ENCODE data around the gene TK2.

The TK2 gene

GRCh38 chr16:66538910-66539309, 11.0 kb downstream of the TK2 start:
- no peak for TF ChIP-seq CTCF (IDR thresholded peaks at IDR 0.05; ENCODE audit: borderline replicate concordance, insufficient read depth, low read depth, low read length)
- H3K4me3 ChIP-seq (ENCODE audit: low read depth, low read length) = no peak overlapping the region

GRCh38 chr16:66537236-66537635, 12.7 kb downstream of the TK2 start:
- no peak overlapping the region for H3K4me3 ChIP-seq (ENCODE audit: low read depth, low read length)
- TF ChIP-seq CTCF (IDR thresholded peaks at IDR 0.05; ENCODE audit: borderline replicate concordance, insufficient read depth, low read depth, low read length) = no peak

GRCh38 chr16:66536525-66536924, 13.4 kb downstream of the TK2 start:
- no peak for TF ChIP-seq CTCF (IDR thresholded peaks at IDR 0.05; ENCODE audit: borderline replicate concordance, insufficient read depth, low read depth, low read length)
- H3K4me3 ChIP-seq (ENCODE audit: low read depth, low read length) = no peak overlapping the region

GRCh38 chr16:66534376-66534799, 15.5 kb downstream of the TK2 start:
- H3K4me3 ChIP-seq (ENCODE audit: low read depth, low read length) = no peak overlapping the region
- TF ChIP-seq CTCF (IDR thresholded peaks at IDR 0.05; ENCODE audit: borderline replicate concordance, insufficient read depth, low read depth, low read length) = no peak

- no peak overlapping the region for H3K4me3 ChIP-seq (ENCODE audit: low read depth, low read length)
- no peak for TF ChIP-seq CTCF (IDR thresholded peaks at IDR 0.05; ENCODE audit: borderline replicate concordance, insufficient read depth, low read depth, low read length)
Observed at GRCh38 chr16:66529475-66529874, 20.4 kb downstream of the TK2 start.

- TF ChIP-seq CTCF (IDR thresholded peaks at IDR 0.05; ENCODE audit: borderline replicate concordance, insufficient read depth, low read depth, low read length) = no peak
- H3K4me3 ChIP-seq (ENCODE audit: low read depth, low read length) = no peak overlapping the region
Observed at GRCh38 chr16:66528294-66528693, 21.6 kb downstream of the TK2 start.

- H3K4me3 ChIP-seq (ENCODE audit: low read depth, low read length) = no peak overlapping the region
- no peak for TF ChIP-seq CTCF (IDR thresholded peaks at IDR 0.05; ENCODE audit: borderline replicate concordance, insufficient read depth, low read depth, low read length)
Observed at GRCh38 chr16:66525396-66526180, 24.3 kb downstream of the TK2 start.

Measured in GM12875 (cell line).